GM18873 (cell line): Measurements from ENCODE around the gene GEMIN5.

Experiments used
- ATAC-seq: cut with Tn5 transposase; IDR thresholded peaks from one replicate; pipeline ENCODE4 v1.9.1; 2021; ENCODE audit warnings: mild to moderate bottlenecking, moderate library complexity, moderate number of reproducible peaks; ENCODE audit not compliant: unreplicated experiment, low FRiP score

The GEMIN5 gene

GRCh38 chr5:154858297-154858971 lies 79.6 kb downstream of the GEMIN5 start, which contains the start of gene CNOT8:
TSS of gene CNOT8 (plus strand) at chr5:154858627. CDS start at chr5:154863279, 4,652 bp downstream.
- ATAC-seq: peak; percentile 66

GRCh38 chr5:154857530-154858296 lies 80.3 kb downstream of the GEMIN5 start:
- ATAC-seq: peak; percentile 56

GRCh38 chr5:154851351-154851750 lies 86.7 kb downstream of the GEMIN5 start:
- no peak for ATAC-seq

DNA sequence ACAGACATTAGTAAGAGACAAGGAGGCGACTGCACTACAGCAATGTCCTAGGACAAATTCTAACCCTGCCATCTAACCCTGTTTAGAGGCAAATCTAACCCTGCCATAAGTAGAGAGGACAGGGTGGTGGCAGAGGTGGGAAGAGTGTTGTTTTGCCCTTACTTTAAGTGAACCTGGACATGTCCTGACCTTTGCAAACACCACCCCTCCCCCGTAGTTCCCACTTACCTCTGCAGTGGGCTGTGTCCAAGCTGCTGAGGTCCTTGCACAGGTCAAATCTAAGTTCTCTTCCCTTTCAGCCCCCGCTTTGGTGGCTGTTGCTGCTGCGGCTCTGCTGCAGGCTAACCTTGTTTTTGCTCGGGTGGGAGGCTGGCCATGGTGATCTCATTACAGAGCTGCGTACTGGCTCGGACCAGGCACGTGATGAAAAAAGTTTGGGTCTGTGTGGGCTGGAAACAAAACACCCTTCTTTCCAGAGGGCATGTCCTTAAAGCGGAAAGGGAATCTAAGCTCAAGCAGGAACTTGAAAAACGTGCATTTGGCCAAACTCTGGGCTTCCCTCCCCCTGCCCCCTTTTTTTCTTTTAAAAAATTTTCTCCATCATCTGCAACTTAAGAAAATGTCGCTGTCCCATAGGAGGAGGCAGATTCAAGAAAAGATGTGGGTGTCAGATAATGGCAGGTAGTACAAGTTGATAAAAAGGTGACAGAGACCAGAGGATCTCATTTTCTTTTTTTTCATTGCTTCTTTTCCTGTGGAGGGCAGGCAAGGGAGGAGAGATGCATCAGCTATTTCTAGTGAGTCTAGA lies 87.6 kb downstream of the GEMIN5 start, which contains the start of gene FAXDC2:
Gene FAXDC2 (minus strand): TSS at position 349 of the 808 bp plus-strand sequence. CDS start 12,425 bp downstream, outside the sequence.
- no peak for ATAC-seq

GRCh38 chr5:154849791-154850201 lies 88.2 kb downstream of the GEMIN5 start:
- no peak for ATAC-seq

DNA sequence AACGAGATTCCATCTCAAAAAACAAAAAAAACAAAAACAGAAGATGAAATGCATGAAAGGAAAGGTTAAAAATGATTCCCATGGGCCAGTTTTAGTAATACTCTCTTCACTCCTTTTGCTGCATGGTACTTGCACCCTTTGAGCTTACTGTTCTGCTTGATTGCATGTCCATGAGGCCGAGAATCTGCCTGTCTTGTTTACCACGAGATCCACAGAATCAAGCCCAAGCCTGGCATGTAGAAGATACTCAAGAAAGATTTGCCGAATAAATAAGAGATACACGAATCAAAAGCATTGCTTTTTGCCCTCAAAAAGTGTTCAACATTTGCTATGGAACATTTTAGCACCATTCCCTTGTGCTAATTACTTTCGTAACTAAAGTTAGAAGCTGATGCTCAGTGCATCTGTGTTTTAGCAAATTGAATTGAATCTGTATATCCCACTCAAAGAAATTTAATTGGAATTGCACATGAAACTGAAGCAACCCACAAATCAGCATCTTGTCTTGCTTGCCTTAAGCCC lies 88.7 kb downstream of the GEMIN5 start:
- ATAC-seq: no peak

- ATAC-seq: no peak
Observed at GRCh38 chr5:154844809-154845208, 93.2 kb downstream of the GEMIN5 start.

GRCh38 chr5:154842689-154843530 lies 95.1 kb downstream of the GEMIN5 start:
- no peak for ATAC-seq

- ATAC-seq: no peak
Observed at GRCh38 chr5:154841273-154841661, 96.7 kb downstream of the GEMIN5 start.

GRCh38 chr5:154840435-154841272 lies 97.4 kb downstream of the GEMIN5 start:
- no peak for ATAC-seq
